A204.1 (cell line): ENCODE data around the gene CAMTA1.

Experiments used
- FAIRE-seq: peaks from 2 replicates; lab custom pipeline; 2012; peaks lifted over from hg19 to GRCh38; lab: Jason Lieb, UNC

The CAMTA1 gene

DNA sequence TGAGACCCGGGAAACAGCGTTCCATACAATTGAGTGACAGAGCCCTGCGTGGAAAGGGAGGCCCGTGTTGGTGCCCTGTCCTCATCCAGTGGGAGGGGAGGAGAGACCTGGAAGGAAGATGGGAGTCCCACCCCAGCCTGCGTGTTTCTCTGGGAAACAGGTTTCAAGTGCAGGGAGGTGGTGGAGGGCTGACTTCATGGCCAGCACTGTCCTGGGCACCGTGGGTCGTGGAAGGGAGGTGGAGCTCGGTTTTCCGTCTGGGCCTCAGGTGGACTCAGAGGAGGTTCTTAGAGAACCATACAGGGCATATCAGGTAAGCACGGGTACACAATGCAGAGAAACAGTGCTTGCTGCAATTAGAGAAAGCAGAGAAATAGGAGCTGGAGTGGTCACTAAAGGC lies 222.6 kb downstream of the CAMTA1 start:
- no peak for FAIRE-seq

DNA sequence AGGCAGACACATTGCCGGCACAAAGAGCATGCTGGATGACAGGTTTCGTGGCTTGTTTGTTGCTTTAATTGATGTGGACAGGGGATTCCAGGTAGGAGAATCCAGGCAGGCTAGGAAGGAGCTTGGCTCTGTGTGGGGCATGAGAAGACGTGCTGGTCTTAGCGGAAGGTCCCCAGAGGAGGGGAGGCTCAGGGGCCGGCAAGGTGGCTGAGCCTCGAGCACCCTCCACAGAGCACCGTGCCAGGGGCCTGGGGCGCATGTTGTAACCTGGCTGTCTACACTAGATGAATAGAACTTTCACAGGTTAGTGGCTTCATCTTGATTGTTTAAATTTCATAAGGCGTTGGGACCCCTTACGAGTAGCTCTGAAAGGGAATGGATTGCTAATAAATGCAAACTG lies 223.1 kb downstream of the CAMTA1 start:
- no peak for FAIRE-seq

DNA sequence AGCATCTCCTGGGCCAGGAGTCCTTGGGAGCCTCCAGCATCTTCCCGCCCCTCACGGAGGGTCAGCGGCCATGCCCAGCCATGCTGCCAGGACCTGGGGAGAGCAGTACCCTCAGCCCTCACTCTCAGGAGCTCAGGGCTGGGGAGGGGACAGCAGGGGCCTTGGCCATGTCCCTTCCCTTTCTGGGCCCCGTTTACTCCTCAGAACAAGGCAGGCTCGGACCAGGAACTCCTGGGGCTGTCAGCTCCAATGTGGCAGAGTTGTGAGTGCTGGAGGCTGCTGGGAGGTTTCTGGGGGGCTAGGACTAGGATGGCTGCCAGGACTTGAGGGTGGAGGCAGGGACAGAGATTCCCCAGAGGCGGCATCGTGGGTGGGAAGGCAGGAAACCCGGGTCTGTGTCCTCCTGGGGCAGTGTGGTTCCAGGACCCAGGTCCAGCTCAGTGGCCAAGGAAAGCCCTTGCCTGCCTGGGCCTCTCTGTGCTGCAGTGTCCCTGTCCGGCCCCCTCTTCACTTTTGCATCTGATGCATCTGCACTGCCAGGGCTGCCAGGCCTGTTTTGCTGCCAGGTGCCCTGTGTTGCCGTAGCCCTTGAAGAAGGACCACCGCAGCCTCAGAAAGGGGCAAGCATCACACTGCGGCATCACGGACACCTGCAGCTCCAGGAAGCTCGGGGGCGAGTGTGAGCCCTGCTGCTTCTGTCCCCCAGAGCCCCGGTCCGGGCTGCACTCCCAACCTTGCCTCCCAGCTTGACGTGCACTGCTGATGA lies 223.9 kb downstream of the CAMTA1 start:
- FAIRE-seq: no peak

DNA sequence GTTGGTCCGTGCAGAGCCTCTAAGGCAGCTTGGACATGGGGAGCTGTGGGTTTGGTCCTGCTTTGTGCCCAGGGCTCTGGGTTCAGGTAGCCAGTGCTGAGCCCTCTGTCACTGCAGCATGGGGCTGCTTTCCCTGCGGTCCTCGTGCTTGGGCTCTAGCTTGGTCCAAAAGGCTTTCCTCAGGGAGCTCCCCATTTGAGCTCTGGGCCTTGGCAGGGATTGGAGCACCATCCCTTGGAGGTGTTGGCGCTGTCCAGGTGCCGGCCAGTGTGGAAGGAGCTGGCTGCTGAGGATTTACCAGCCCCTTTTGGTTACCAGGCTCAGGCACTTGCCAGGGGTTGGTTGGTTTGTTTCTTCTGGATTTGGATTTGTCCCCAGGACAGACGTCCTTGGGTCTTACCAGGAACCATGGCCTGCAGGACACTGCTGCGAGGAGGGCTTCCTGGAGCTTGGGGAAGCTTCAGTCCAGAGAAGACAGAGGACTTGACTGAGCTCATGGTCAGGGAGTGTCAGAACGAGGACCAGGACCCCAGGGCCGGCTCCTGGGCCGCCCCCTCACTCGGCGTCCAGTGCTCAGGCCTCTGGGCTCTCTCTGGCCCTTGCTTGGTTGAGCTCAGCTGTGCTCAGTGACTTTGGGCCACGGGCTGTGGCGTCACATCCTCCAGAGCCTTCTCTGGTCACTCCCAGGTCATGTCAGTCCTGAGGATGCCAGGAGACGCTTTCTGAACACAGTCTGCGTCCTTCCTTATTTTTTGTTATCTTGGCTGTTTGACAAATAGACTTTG lies 224.7 kb downstream of the CAMTA1 start:
- no peak for FAIRE-seq

DNA sequence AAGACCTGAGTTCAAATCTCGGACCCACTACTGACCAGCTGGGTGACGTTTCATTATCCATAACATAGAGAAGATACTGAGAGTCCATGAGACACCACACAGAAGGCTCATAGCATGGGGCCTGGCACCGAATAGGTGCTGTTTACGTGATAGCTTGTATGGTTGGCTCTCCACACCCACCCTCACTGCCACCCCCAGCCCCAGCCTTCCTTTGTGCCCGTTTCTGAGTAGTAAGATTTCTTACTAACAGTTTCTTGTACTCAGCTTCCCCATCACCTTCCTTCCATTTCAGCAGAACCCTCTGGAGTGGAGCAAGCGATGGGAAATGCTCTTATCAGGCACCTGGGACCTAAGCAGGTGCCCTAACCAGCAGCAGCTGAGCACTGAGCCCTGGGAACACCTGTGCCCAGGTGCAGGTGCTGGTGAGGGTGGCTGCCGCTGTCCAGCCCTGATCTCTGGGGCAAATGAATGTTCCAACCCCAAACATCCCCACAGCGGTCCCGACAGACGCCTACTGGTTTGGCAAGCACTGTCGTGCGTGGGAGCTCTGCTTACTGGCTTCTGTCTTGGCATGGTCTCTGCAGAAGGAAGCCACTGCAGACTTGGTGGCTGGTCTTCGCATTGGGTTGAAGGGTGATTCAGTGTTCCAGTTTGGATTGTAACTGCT lies 225.4 kb downstream of the CAMTA1 start:
- FAIRE-seq: no peak

DNA sequence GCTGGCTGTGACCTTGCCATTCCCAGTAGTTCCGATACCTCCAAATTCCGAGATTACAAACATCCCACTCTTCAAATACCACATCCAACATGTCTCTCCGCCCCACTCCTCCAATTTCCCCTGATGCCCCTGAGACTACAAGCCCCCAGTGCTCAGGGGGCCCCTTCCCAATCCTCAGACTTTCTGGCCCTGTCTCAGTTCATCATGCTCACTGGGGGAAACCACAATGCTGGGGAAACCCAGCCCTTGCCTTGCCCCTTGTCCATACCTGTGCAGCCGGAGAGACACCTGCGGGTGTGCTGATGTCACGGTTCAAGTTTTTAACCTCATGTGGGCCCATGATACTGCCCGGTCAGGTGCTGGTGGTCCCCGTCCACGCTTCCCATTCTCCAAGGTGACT lies 226.6 kb downstream of the CAMTA1 start:
- FAIRE-seq: no peak

DNA sequence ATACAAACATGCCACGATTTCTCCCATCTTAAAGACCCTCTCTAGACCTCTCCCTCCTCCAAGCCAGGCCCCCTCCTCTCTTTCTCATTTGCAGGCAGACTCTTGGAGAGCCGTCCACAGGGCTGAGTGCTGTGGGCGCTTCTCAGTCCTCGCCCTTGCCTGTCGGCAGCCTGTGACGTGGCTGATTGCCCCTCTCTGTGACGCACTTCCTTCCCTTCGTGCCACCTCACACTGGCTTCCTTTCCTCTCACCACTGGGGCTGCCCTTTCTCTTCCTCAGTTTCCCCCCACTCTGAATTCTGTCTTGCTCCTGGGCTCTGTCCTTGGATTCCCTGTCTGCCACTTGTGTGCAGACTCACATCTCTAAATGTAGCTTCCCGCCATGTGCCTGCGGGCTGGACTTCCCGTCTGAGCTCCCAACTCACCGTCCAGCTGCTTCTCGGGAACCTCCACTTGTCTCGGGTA lies 227.2 kb downstream of the CAMTA1 start:
- no peak for FAIRE-seq

DNA sequence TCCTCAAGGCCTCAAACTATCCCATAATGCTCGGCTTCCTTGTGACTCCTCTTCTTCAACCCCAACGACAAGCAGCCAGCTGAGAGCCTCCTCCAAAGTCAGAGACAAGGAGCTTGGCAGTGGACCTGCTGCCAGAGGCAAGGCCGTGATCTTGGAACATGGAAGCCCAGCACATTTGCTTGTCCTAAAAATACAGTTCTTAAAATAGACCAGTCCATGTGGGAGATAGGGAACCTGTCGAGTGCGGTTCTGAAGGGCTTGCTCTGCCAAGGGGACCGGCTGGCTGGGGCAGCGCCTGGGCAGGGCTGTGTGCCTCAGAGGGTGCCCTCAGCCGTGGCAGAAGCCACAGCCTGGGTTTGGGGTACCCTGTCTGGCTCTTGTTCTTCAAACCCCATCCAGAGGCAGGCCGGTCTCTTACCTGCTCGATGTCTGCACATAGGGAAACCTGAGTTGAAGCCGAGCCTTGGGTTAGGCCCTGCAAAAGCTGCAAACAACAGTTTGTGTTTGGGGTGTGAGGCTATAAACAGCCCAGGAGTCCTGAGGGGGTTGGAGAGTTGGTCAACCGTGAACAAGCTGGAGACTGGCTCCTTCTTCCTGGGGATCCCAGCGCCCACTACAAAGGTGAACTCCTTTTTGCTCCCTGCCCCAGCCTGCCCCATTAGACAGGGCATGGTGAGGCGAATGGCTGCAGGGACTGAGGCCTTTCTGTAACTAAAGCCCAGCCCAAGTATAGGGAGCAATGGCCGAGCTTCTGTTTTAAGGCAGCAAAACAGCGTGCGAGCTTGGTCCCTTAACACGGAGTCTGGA lies 228.8 kb downstream of the CAMTA1 start:
- no peak for FAIRE-seq

DNA sequence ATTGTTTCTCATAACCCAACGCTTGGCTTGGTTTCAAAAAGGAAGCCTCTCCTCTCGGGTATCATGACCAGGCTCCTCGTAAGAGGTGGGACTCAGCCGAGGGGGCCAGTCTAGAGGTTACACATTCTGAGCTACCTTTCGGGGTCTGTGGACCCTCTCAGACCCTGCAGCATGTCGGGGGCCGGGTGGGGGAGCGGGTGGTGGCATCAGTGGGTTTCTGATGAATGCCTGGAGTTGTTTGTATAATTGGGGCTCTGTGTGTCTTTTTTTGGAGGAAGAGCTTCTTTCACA lies 229.3 kb downstream of the CAMTA1 start:
- no peak for FAIRE-seq

DNA sequence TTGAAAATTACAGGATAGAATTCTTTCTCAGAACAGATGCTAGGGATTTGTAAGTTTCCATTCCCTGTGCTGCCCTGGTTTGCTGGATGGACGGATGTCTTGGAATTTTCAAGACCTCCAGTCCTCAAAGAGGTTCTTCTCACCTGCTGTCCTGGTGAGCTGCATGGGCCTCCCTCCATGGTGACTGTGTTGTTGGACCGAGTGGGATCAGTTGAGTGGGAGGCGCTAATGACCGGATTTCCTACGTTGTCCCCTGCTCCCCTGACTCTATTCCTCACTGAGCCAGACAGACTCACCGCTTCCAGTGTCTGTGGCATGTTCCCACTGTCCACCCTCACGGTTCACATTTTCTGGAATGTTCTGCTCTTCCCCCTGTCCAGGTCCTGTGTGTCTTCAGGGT lies 229.8 kb downstream of the CAMTA1 start:
- FAIRE-seq: no peak

DNA sequence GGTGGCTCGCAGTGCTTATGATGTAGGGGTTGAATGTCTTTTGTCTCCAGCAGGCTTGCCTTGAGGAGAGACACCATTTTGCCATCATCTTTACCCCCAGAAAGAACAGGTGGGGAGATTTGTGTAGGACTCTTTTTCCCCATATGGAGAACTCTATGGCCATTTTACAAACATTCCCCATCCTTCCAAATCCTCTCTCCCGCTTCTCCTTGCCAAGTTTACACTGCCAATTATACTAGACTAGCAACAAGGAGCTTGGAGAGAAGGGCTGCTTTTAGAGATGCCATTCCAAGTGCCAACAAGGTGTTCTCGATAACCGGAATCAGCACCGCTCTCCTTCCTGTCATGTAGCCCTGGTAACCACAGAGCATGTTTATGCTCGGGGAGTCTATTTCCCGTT lies 233.1 kb downstream of the CAMTA1 start:
- no peak for FAIRE-seq

DNA sequence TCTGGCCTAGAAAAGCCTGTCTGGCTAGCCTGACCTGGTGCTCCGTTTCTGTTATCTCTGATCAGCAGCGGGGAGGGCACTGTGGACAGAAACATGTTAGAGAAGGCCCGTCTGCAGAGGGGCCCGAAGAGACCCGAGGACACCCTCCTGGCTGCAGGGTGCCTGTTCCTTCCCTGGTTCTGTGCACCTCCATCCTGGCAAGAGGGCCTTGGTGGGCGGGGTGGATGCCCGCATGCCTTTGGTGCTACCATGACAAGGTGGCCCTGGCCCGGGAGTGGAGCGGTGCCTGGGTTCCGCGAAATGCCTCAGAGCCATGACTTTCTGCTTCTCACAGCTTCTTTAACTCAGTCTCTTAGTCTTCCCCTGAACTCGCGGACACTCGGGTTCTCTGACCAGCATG lies 233.6 kb downstream of the CAMTA1 start:
- FAIRE-seq: no peak

DNA sequence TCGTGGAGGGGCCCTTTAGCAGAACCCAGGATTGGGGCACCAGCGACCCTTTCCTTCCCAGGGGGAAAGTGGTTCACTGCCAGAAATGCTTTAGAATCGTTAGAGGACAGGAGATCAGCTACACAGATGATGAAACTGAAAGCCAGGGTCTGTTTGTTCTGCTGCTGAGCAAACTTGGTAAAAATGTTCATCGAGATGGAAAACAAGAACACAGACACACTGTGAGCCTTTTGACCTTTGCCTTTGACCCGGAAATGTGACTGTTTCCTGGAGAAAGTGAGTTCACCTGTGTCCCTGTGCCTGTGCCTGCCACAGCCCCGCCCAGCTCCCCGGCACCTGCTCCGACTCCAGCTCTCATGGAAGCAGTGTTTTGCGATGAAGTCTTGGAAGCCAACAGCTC lies 234.3 kb downstream of the CAMTA1 start:
- no peak for FAIRE-seq

DNA sequence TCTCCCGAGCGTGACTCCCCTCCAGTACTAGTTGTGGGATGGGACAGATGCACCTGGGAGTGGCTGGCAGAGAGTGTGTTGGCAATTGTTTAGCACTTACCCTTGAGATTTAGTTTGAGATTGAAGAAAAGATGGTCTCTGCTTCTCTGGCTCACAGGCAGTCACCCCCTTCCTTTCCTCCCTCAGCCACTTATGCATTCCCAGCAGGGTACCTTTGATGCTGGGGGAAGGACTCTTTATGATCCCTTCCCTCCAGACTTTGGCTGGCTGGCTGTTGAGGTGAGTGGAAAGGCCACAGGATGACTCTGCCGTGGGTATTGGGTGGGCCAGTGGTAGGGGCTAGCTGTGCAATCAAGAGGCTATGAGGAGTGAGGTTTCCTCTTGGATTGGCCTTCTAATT lies 236.8 kb downstream of the CAMTA1 start:
- no peak for FAIRE-seq

DNA sequence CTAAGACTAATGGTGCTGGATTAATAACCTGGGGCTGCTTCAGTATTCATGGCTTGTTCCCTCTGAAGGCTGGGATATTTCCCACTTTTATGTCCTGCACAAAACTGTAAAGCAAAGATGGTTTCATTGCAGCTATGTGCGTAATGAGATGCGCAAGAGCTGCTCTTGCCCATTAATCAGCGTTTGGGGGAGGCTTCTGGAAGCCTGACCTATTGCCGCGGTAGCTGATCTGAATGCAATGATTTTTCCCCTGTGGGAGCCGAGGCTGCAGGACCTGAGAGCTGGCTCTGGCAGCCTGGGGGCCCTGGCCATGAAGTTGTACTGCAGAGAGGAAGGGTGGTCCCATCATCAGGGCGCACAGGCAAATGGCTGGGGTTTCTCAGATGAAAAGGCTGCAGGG lies 239.8 kb downstream of the CAMTA1 start:
- FAIRE-seq: no peak

DNA sequence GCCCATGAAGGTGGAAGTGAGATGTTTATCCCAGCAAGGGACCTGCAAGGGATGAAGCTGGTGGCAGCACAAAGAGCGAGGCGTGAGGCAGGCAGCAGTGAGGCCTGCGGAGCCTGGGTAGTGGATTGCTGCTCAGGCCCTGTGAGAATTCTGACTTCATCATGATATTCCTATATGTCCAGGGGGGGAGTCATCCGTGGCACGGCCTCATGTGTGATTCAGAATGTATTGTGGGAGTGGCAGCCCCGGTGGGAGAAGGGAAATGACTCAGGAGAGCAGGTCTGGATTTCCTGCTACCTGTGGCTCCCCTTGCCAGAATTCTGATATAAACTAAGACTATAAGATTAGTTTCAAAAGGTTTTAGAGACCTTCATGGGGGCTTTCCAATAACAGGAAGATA lies 240.9 kb downstream of the CAMTA1 start:
- no peak for FAIRE-seq

DNA sequence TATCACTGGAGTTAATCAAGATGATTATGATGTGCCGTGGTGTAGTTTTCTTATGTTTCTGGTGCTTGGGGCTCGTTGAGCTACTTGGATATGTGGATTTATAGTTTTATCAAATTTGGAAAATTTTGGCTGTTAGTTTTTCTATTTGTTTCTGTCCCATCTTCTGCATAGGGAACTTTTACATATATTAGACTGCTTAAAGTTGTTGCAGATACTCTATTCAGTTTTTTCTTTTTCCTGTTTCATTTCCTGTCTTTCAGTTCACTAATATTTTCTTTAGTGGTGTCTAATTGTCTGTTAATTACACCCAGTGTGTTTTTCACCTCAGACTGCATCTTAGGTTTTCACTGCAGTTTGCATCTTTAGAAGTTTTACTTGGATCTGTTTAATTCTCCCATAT lies 247.7 kb downstream of the CAMTA1 start:
- no peak for FAIRE-seq

DNA sequence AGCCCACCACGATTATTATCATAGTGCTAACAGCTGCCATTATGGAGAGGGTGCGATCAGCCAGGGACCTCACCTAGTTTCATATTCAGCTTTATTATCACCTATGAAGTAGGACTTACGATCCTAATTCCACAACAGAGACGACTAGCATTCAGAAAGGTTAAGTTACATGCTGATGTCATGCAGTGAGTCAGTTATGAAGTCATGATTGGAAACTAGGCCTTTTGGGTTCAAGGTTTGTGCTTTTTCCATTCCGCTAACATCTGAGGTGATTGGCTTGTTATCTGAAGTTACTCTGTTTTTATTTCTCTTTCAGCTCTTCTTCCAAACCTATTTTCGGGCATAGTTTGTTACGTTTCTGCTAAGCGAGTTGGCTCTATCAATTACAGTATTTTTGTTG lies 251.1 kb downstream of the CAMTA1 start:
- no peak for FAIRE-seq

DNA sequence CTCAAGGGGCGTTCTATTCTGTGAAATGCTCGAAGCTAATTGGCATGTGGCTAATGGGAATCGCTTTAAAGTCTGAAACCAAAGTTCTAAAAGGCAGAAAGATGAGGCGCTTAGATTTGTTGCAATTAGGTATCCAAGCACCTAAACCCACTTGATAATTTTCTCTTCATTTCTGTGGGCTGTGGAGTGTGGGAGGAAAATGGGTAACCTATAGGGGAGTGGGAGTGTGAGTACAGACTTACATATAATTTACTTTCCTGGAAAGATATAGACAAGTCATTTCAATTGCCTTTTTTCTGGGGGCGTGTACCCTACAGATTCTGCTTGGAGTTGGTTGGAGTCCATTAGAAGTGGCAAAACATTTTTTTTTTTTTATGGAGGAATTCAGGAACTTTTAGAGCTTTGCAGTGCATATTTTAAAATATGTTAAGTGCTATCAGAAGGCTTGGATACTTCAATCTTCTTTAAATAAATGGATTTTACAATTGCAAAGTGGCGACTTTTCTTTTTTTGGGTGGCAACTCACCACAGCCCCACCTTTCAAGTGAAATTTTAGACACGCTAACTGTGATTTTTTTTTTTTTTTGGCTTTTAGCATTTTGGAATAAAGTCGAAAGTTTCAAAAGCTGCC lies 254.5 kb downstream of the CAMTA1 start:
- no peak for FAIRE-seq

DNA sequence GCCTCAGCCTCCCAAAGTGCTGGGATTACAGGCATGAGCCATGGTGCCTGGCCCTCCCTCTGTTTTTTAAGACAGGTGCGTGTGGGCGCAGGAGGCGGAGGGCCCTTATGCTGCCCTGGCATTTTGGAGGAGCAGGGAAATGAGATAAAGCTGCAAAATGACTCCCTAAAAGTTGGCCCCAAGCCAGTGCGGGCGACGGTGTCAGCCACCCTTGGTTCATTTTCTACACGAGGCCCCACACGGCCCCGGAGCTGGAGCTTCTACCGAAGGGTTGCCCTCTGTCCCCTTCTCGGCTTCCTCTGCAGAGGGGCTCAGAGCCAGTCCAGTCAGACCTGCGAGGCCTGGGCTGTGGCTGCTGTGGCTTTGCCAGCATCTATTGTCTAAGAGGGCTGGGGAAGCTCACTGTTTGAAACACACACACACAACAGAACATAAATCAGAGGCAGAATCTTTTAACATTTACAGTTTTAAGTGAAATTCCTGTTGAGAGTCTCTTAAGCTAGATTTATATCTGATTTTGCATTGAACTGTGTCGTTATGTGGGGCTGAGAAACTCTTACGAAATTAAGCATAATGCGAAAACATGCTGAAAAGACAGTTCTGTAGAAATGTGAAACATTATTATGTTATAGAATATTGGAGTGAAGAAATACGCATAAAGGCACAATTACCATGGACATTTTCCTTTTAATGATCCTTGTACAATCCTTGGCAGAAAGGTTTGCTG lies 255.9 kb downstream of the CAMTA1 start:
- no peak for FAIRE-seq
